Measurements from ENCODE around the gene YPEL4.
"Not testable (repeated sequence)": the region's sequence is repeated elsewhere in the genome, so short reads cannot be mapped to it uniquely, and the experiment has no call there.

YPEL4 gene, protein sequence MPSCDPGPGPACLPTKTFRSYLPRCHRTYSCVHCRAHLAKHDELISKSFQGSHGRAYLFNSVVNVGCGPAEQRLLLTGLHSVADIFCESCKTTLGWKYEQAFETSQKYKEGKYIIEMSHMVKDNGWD

DNA sequence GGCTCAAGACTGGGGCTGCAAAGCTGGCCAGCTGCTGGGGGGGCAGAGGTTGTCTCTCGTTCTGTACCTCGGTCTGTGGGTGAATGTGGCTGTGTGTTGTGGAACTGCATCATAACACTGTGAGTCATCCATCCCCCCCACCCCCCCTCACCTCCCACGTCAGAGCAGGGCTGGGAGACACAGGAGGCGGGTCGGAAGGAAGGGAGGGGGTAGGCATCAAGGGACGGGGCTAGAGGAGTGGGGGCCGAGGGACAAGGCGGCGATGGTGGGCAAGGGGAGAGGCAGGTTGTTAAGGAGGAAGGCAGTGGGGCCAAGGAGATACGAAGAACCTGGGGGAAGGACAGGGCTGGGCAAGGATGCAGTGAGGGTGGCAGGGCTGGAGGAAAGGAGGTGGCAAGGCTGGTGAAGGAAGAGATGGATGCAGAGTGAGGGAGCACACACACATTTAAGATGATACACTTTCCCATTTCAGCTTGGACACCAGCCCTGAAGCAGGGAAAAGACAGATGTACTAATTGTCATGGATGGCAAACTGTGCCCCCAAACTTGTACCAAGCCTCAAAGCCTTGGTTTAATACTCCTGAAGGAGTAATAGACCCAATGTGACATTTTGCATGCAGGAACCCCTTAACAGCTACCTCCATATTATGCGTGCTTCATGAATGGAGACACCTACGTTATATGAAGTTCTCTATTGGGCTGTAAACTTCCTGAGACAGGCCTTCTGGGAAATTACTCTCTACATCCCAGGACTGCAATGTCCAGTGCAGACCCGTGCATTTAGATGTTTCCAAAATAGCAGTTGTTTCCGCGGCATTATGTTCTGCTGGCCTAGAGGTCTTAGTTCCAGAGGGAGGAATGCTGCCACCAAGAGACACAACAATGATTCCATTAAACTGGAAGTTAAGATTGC lies at the start of gene YPEL4:
TSS of gene YPEL4 (minus strand) at position 87 of the 913 bp plus-strand sequence. CDS start 2,805 bp downstream, outside the sequence.
- DNase-seq (ENCODE audit: low read depth, low spot score) = no peak

DNA sequence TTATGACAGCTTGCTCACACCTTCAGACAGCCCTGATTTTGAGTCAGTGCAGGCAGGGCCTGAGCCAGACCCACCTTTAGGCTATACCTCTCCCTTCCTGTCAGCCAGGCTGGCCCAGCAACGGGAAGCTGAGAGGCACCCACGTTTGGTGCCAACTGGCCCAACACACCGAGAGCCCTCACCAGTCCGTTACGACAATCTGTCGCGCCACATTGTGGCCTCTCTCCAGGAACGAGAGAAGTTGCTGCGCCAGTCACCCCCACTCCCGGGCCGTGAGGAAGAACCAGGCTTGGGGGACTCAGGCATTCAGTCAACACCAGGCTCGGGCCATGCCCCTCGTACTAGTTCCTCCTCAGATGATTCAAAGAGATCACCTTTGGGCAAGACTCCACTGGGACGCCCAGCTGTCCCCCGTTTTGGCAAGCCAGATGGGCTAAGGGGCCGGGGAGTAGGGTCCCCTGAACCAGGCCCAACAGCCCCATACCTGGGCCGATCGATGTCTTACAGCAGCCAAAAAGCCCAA lies 49.2 kb upstream of the YPEL4 start:
- DNase-seq (ENCODE audit: low read depth, low spot score) = no peak

DNA sequence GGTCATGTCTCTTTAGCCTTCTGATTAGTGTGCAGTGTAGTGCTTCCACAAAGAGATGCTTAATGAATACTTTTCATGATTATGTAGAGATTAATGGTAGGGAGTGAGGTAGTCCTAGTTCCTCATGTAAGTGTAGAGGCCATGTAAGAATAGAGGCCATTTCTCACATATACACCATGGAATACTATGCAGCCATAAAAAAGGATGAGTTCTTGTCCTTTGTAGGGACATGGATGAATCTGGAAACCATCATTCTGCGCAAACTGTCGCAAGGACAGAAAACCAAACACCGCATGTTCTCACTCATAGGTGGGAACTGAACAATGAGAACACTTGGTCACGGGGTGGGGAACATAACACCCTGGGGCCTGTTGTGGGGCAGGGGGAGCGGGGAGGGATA lies 40.8 kb upstream of the YPEL4 start:
- not testable (repeated sequence) for DNase-seq (ENCODE audit: low read depth, low spot score)

DNA sequence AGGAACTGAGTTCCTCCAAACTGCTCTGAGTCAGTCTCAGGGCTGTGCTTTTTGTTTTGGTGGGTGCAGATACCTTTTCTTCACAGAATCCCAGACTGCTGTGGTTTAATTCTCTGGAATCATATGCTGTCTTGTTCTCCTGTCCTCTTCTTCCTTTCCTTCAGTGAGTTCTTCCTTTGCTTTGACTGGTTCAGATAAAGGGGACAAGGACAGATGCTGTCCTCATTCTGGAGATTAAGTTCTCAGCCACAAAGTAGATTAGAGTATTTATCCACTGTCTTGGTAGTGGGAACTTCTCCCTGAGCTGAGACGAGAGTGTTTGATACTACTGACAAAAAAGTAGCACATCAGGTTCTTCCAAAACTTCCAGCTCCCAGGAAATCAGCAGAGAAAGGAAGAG lies 31.5 kb upstream of the YPEL4 start:
- DNase-seq (ENCODE audit: low read depth, low spot score) = no peak

DNA sequence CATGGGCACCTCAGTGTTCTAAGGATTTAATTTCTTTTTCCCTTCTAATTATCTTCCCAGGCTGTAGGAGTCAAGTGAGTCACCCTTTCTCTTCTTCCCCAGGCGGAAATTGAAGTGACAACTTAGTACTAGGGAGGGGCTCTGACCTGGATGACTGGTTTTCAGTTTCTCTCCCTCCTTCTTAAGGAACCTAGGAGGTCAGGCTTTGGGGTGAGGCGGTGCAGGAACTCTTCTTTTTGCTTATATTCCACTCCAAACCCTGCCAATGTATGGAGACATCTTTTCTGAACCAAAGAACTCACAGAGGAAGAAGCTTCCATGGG lies 30.8 kb upstream of the YPEL4 start:
- DNase-seq (ENCODE audit: low read depth, low spot score) = no peak

DNA sequence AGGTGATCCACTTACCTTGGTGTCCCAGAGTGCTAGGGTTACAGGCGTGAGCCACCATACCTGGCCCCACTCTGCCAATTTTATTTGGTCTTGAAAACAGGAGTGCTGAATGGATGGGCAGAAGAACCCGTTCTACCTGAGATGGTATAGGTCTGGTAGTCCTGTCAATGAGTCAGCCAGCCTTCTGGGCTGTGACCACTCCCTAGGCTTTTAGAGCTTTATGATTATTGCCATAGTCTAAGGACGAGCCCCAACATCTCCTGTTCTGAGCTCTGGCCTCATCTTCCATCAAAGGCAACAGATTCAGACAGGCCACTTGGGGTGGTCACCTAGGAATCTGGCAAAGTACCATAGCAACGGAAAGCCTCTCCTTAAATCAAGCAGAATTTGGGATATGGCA lies 29.7 kb upstream of the YPEL4 start:
- DNase-seq (ENCODE audit: low read depth, low spot score) = no peak

DNA sequence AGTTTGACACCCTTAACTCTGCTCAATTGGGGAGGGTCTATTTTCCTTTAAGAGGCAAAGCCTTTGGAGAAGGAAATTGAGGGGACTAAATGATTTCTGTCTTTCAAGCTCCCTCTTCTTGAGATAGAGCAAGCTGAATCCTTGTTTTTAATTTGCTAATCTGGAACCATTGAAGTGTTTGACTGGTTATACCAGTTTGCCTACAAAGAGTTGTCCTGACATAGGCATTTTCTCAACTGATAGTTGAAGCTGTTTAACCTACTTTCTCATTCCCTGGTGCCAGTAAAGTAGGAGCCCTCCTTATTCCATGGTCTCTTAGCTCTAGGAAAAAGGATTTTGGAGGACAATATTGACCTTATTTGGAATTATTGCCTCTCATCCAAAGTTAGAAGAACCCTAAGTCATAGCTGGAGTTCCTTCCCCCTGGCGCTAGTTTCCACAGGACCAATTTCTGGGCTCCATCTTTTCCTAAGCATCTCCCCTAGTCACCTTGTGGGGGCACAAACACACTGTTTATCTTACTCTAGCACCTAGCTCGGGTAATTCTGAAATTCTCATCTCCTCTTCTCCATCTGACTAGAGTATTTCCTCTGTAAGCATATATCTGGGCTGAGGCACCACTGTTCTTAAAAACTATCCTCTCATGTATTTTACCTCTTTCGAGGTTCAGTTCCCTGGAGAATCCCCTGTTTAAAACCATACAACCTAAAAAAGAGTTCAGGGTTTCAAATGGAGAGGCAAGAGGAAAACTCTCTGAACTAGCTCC lies 25.6 kb upstream of the YPEL4 start:
- no peak for DNase-seq (ENCODE audit: low read depth, low spot score)

DNA sequence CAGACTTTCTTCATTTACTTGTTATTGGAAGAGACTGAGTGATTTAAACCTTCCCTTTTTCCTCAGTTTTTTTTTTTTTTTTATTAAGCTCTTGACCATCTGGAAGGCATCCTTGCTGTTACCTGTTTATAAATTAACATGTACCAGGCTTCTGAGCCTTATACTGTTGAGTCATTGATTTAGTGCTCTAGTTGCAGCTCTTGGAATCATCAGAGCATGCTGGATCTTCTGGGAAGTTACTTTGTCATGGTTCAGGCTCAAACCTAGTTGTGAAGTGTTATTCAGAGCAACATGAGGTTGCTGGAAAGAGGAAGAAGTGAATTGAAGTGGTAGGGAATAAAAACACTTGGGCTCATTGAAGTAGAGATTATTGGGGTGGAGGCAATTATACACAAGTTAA lies 24.5 kb upstream of the YPEL4 start:
- DNase-seq (ENCODE audit: low read depth, low spot score) = no peak

DNA sequence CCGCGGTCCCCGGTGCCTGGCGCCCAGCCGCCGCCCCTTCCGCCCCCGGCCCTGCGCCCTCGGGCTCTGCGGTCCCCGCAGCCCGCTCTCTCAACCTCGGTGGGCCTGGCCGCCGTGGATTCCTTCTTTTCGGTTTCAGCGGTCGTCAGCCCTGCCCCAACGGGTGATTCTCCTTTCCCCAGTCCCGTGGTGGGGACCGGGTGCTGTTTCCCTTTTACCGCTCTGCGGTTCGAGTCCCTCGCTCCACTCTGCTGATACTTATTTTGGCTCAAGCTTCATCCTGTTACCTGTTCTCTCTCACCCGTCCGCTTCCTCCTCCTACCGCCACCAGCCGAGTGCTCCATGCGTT lies 18.7 kb upstream of the YPEL4 start:
- no peak for DNase-seq (ENCODE audit: low read depth, low spot score)

DNA sequence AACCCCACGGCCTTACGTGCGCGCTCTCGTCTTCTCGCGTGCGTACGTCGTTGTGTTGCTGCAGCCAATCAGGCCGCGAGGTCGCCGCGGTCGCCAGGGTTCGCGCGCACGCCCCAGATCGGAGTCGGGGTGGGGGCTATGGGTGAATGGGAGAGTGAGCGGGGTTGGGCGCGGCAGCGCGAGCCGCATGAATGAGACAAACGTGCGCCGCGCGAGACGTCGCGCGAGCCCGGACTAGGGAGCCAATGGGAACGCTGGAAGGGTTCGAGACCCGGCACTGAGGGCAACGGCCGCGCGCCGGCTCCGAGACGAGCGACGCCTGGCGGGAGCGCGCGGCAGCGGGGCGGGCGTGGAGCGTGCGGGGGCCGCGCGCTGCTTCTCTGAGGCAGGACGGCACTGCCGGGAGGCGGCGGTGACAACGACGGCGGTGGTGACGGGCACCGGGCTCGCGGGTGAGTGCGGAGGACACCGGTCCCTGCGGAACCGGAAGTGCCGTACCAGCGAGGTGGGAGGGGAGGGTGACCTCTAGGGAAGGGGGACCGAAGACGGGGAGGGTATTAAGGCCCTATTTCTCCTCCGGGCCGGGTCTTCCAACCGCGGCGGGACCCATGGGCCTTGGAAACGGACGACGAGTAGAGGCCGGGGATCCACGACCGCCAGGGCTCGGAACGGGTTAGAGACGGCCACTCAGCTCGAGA lies 18.2 kb upstream of the YPEL4 start, which contains the start of gene ZDHHC5:
TSS of gene ZDHHC5 (plus strand) at position 379 of the 698 bp plus-strand sequence. CDS start 4,977 bp downstream, outside the sequence.
- DNase-seq (ENCODE audit: low read depth, low spot score) = peak; percentile 99

DNA sequence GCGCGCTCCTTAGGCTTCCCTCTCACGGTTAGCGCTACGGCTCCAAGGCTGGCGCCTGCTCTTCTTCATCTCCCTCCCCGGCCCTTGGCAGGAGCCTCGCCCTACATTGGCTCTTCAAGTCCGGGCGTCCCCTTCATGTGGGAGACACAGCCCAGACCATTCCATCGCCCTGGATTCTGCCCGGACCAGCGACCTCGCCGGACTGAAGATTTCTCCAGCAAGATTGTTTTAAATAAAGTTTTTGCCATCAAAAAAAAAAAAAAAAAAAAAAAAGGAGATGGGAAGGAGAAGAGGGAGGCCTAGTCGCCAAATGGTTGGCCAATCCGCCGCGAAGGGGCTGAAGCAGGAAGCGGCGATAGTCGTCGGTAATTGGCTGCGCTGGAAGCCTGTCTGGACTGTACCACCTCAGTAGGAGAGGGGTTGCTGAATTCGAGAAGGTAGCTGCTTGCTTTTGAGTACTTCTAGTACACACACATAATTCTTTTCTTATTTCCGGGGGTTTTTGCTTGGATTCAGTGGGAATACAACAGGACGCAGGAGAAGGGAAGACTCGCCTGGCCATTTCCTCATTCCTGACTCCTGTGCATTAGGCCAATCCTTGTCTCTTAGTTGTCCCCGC lies 17.5 kb upstream of the YPEL4 start:
- DNase-seq (ENCODE audit: low read depth, low spot score) = peak; percentile 95

DNA sequence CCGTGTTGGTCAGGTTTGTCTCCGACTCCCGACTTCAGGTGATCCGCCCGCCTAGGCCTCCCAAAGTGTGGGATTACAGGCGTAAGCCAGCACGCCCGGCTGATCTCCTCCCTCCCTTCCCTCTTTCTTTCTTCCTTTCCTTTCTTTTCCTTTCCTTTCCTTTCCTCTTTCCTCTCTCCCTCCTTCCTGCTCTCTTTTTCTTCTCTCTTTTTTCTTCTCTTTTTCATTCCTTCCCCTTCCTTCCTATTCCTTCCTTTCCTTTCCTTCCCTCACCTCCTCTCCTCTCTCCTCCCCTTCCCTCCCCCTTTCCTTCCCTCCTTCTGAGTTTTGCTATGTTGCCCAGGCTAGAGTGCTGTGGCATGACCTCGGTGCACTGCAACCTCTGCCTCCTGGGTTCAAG lies 14.3 kb upstream of the YPEL4 start:
- no peak for DNase-seq (ENCODE audit: low read depth, low spot score)

DNA sequence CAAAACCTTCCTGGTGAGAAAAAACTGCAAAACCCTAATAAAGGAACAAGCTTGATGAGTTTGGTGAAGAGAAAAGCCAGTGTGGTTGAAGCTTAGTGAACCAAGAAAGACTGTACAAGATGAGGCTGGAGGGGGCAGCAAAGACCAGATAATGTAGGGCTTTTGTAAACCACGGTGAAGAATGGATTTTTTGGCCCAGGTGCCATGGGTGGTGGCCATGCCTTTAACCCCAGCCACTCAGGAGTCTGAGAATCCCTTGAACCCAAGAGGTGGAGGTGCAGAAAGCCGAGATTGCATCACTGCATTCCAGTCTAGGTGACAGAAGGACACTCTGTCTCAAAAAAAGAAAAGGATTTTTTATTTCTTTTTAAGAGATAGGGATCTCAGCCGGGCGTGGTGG lies 13.2 kb upstream of the YPEL4 start:
- no peak for DNase-seq (ENCODE audit: low read depth, low spot score)

DNA sequence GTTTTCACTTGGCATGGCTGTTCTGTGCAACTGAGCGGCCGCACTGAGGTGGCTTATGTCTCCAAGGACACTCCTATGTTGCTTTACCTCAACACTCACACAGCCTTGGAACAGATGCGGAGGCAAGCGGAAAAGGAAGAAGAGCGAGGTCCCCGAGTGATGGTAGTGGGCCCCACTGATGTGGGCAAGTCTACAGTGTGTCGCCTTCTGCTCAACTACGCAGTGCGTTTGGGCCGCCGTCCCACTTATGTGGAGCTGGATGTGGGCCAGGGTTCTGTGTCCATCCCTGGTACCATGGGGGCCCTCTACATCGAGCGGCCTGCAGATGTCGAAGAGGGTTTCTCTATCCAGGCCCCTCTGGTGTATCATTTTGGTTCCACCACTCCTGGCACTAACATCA lies 10.0 kb upstream of the YPEL4 start:
- DNase-seq (ENCODE audit: low read depth, low spot score) = no peak

DNA sequence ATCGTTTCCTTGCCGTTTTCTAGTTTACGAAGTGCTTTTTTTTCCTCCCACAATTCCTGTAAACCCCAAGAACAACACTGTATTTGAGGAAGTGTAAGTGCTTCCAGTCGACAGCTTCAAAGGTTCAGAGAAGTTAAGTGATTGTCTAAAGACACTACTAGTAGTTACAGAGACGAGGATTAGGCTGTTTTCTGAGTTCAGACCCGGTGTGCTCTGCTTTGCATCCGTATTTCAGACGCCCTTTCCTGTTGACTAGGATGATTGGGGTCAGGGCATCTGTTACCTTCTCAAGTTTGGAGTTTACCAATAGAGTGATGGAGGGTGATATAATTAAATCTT lies 8.3 kb upstream of the YPEL4 start:
- DNase-seq (ENCODE audit: low read depth, low spot score) = no peak

DNA sequence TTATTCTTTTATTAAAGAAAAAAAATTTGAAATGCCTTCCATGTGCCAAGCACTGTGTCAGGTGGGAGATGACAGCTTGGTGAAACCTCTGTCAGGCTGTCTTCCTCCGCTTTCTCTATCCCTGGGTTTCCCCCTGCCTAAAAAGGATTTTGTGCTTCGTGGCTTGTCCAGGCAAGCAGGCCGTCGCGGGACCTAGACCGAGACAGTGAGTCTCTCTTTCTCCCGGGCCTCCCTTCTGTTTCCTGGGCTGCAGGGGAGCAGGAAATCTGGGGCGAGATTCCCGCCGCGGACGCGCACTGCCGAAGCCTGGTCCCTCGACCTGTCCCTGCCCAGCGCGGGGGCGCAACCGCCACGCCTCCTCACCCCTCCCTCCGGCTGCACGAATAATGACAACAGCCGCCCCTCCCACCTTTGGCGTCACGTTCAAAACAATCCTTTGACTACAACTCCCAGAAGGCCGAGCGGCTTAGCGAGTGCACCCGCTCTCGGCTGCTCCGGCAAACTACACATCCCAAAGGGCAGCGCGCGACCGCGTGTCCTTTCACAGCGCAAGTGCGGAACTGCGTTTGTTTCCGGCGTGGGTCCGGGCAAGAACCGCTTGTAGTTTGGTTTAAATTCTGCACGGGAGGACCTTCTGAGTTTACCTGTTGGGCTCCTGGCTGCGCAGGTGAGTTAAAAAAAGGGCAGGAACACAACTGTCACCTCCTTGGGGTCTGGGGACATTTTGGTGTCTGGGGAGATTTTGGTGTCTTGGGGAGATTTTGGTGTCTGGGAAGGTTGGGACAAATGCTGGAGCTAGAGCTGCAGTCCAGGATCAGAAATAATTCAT lies 7.7 kb upstream of the YPEL4 start, which contains the start of gene CLP1:
TSS of gene CLP1 (plus strand) at position 569 of the 829 bp plus-strand sequence. CDS start 1,715 bp downstream, outside the sequence.
- DNase-seq (ENCODE audit: low read depth, low spot score) = peak; percentile 98

DNA sequence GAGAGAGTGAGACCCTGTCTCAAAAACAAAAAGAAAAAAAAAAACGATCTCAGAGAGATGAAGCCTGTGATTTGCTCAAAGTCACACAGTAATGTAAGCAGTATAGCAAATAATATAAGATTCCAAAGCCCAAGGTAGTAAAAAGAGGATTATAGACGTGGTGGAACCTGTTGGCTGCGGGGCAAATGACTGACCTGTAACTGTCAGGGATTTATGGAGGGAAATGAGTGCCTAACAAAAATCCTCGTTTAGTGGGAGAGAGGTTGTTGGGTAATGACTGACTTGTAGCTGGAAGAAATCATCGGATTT lies 7.1 kb upstream of the YPEL4 start:
- DNase-seq (ENCODE audit: low read depth, low spot score) = no peak

DNA sequence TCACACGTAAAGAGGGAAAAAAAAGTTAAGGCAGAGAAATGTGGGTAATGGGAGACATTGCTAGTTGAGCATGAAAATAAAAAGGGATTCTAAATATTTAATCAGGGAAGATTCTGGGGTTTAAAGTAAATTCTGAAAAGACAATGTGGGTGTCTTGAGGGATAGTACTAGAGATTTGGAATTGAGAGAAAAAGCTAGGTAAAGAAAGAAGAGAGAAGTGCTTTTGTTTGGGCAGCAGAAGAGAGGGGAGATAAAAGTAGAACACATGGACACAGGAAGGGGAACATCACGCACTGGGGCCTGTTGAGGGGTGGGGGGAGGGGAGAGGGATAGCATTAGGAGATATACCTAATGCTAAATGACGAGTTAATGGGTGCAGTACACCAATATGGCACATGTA lies 3.5 kb upstream of the YPEL4 start:
- no peak for DNase-seq (ENCODE audit: low read depth, low spot score)

DNA sequence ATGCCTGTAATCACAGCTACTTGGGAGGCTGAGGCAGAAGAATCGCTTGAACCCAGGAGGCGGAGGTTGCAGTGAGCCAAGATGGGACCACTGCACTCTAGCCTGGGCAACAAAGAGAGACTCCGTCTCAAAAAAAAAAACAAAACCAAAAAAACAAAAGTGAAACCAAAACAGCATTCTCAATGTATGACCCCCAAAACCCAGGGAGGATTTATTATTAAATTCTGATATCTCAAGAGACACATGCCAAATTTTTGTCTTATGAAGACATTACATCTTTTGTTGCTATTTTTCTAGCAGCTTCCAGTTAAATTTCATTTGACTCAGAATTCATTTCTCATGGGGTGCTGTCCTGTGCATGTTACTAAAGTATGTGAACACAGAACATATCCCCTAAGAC lies 3.0 kb upstream of the YPEL4 start:
- DNase-seq (ENCODE audit: low read depth, low spot score) = no peak

DNA sequence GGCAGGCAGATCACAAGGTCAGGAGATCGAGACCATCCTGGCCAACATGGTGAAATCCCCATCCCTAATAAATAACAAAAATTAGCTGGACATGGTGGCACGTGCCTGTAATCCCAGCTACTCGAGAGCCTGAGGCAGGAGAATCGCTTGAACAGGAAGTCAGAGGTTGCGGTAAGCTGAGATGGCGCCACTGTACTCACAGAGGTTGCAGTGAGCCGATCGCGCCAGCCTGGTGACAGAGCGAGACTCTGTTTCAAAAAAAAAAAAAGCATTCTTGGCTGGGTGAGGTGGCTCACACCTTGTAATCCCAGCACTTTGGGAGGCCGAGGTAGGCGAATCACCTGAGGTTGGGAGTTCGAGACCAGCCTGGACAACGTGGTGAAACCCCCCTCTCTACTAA lies 2.5 kb upstream of the YPEL4 start:
- not testable (repeated sequence) for DNase-seq (ENCODE audit: low read depth, low spot score)

DNA sequence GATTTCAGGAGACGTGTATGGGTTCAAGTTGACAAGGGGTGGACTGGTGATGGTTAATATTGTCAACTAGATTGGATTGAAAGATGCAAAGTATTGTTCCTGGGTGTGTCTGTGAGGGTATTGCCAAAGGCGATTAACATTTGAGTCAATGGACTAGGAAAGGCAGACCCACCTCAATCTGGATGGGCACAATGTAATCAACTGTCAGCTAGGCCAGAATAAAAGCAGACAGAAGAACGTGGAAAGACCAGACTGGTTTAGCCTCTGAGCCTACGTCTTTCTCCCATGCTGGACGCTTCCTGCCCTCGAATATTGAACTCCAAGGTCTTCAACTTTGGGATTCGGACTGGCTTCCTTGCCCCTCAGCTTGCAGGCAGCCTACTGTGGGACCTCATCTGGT lies 1.7 kb upstream of the YPEL4 start:
- no peak for DNase-seq (ENCODE audit: low read depth, low spot score)
